ENCODE results near the gene SELENON. TPM values are rescaled to one million over a fixed set of nuclear protein-coding genes. Genes with fewer than 3 reads are reported as not detected.
A peak's percentile ranks its signal among the peaks of the same experiment; 100 is the strongest.

Gene SELENON
- total and polyA plus RNA-seq, 5 experiments from 2014 or later: 2.6 to 20.4 (median 7.0) TPM

DNA sequence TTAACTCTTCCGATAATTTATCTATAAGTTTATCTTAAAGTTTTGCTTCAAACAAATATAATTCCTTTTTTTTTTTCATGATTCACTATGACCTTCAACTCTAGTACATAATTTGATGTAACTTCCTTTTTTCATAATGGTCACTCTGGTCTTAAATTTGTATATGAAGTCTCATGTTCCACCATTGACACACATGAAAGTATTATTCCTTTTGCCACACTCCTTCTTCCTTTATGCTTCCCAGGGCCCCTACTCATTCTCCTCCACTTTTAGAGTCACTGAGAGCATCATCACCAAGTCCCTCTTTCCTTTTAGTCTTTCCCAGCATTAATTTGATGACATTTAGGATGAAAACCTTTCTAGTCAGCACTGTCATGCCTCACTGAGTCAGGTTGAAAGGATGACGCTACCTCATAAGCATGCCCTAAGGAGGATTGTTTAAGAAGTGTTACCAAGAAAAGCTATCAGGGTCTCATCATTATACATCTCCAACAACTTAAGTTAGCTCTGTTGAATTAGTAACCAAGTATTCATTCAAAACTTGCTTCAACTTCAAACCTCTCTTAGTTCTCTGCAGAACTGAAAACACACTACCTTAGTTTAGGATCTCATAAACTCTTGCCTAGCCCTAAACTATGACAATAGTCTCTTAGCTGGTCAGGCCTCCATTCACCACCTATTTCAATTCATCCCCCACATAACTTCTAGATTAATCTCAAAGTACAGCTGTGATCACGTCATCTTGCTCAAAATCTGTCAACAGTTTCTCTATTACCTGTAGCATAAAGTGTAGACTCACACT is 44.7 kb downstream of the SELENON start:
- Mint-ChIP-seq H3K4me1 (no peaks in the 10 kb centered on the region), H3K27me3 (peaks cover 0 to 2% (median 0%) of the 10 kb centered on the region in 5 donors), H3K4me3 (no peak overlapping the region), H3K27ac (no peak overlapping the region), H3K36me3 (peaks cover 0 to 7% (median 3%) of the 10 kb centered on the region in 3 donors), H3K9me3 (peaks cover 0 to 9% (median 4%) of the 10 kb centered on the region in 9 donors)
- POLR2A ChIA-PET: interaction anchor here (0.6 kb wide), 1 partner anchor 23 kb away, joined by 3 read pairs; no protein-coding TSS in a partner anchor
- ATAC-seq (no peak), DNase-seq (no peak)

GRCh38 chr1:25845664-25846063 is 45.7 kb downstream of the SELENON start:
- Mint-ChIP-seq H3K4me1 (no peaks in the 10 kb centered on the region), H3K27me3 (peaks cover 0 to 2% (median 0%) of the 10 kb centered on the region in 5 donors), H3K4me3 (no peak overlapping the region), H3K27ac (no peak overlapping the region), H3K9me3 (no peaks in the 10 kb centered on the region), H3K36me3 (no peaks in the 10 kb centered on the region)
- ATAC-seq (no peak), DNase-seq (no peak)
- POLR2A ChIA-PET: interaction anchor here (0.6 to 0.7 kb wide), 2 partner anchors 344 to 436 kb away, joined by 3 to 6 read pairs; no protein-coding TSS in a partner anchor

DNA sequence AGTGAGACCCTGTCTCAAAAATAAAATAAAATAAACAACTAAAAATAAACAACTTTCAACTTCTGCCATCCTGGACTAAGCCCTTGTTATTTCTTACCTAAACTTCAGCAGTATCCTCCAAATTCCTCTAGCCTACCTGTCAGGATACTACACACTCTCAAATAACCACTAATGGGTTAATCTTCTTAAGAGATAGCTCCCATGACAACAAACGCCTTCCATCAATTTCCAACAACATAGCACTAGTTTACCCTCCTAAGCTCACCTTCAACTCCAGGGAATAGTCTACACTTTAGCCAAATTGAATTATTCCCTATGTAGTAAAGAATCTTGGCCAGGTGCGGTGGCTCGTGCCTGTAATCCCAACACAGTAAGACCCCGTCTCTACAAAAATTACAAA is 47.9 kb downstream of the SELENON start:
- H3K27ac Mint-ChIP-seq: no peak overlapping the region
- ATAC-seq: no peak
- no peak for DNase-seq
- H3K9me3 Mint-ChIP-seq: peaks cover 0 to 2% (median 0%) of the 10 kb centered on the region in 9 donors
- no peak overlapping the region for H3K4me3 Mint-ChIP-seq
- peaks cover 0 to 2% (median 0%) of the 10 kb centered on the region in 5 donors for H3K27me3 Mint-ChIP-seq
- no peaks in the 10 kb centered on the region for H3K4me1 Mint-ChIP-seq
- POLR2A ChIA-PET: no interaction called here
- H3K36me3 Mint-ChIP-seq: no peaks in the 10 kb centered on the region

- Mint-ChIP-seq H3K4me1 (no peaks in the 10 kb centered on the region), H3K9me3 (peaks cover 0 to 2% (median 0%) of the 10 kb centered on the region in 9 donors), H3K36me3 (no peaks in the 10 kb centered on the region), H3K27ac (peak overlapping the region in 1 of 10 donors; percentile 41), H3K27me3 (peaks cover 0 to 2% (median 0%) of the 10 kb centered on the region in 5 donors), H3K4me3 (no peak overlapping the region)
- DNase-seq: no peak
- no peak for ATAC-seq
- POLR2A ChIA-PET: no interaction called here
Measured at GRCh38 chr1:25848531-25848930, 48.5 kb downstream of the SELENON start.

- H3K27me3 Mint-ChIP-seq: peaks cover 0 to 2% (median 0%) of the 10 kb centered on the region in 5 donors
- DNase-seq: no peak
- H3K36me3 Mint-ChIP-seq: no peaks in the 10 kb centered on the region
- ATAC-seq: no peak
- POLR2A ChIA-PET: no interaction called here
- no peak overlapping the region for H3K27ac Mint-ChIP-seq
- H3K4me3 Mint-ChIP-seq: no peak overlapping the region
- H3K9me3 Mint-ChIP-seq: peaks cover 0 to 2% (median 0%) of the 10 kb centered on the region in 9 donors
- H3K4me1 Mint-ChIP-seq: peaks cover 5 to 13% (median 10%) of the 10 kb centered on the region in 4 donors
Measured at GRCh38 chr1:25854554-25854953, 54.6 kb downstream of the SELENON start.

DNA sequence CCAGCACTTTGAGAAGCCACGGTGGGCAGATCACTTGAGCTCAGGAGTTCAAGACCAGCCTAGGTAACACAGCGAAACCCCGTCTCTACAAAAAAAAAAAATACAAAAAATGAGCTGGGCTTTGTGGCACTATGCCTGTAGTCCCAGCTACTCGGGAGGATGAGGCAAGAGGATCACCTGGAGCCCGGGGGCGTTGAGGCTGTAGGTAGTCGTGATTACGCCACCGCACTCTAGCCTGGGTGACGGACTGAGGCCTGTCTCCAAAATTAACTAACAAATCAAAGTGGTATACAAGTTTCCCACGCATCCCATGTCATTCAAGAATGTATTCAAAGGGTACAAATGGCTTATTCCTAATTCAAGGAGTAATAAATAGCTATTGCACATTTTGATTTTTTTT is 56.9 kb downstream of the SELENON start:
- POLR2A ChIA-PET: interaction anchor here (0.7 kb wide), 1 partner anchor 41 kb away, joined by 3 read pairs; no protein-coding TSS in a partner anchor
- DNase-seq: no peak
- H3K4me3 Mint-ChIP-seq: peak overlapping the region in 1 of 10 donors; percentile 18
- no peak for ATAC-seq
- no peak overlapping the region for H3K27ac Mint-ChIP-seq
- no peaks in the 10 kb centered on the region for H3K36me3 Mint-ChIP-seq
- peaks cover 7 to 26% (median 19%) of the 10 kb centered on the region in 4 donors for H3K4me1 Mint-ChIP-seq
- peaks cover 0 to 2% (median 0%) of the 10 kb centered on the region in 5 donors for H3K27me3 Mint-ChIP-seq
- no peaks in the 10 kb centered on the region for H3K9me3 Mint-ChIP-seq

DNA sequence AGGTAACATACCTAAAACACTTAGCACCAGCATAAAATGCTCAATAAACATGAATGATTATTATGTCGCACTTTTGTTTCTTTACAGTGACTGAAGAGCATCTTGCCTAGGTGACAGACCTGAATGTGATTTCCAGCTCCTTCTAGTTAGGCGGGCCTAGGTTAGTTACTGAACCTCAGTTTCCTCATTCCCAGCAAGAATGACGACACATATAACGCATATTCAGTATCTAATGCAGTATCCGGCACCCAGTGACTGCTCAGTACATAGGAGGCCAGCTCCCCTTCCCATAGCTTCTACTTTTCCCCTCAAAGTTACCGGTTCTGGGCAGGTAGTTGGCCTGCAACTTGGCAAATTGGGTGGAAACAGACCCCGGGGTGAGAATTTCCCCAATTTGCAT is 58.5 kb downstream of the SELENON start:
- Mint-ChIP-seq H3K9me3 (no peaks in the 10 kb centered on the region), H3K27ac (peak overlapping the region in 7 of 10 donors; percentile 8 to 84 (median 59)), H3K27me3 (peaks cover 0 to 2% (median 0%) of the 10 kb centered on the region in 5 donors), H3K4me1 (peaks cover 11 to 28% (median 20%) of the 10 kb centered on the region in 4 donors), H3K36me3 (peaks cover 0 to 9% (median 0%) of the 10 kb centered on the region in 3 donors), H3K4me3 (peak overlapping the region; percentile 80 to 96 (median 90))
- DNase-seq: no peak
- ATAC-seq: no peak
- POLR2A ChIA-PET: no interaction called here

GRCh38 chr1:25858906-25859789 is 59.2 kb downstream of the SELENON start, which contains the start of gene AUNIP:
Gene AUNIP (minus strand): TSS chr1:25859457. CDS start chr1:25859357, 100 bp downstream.
- Mint-ChIP-seq H3K27me3 (peaks cover 0 to 2% (median 0%) of the 10 kb centered on the region in 5 donors), H3K36me3 (peaks cover 0 to 9% (median under 1%) of the 10 kb centered on the region in 3 donors), H3K4me3 (peak within 1 kb of the TSS; percentile 87 to 96 (median 92)), H3K9me3 (no peaks in the 10 kb centered on the region), H3K27ac (peak within 1 kb of the TSS; percentile 84 to 96 (median 95)), H3K4me1 (peaks cover 11 to 28% (median 20%) of the 10 kb centered on the region in 4 donors)
- ATAC-seq (peak; percentile 98 to 99), DNase-seq (peak; percentile 80 to 93 (median 88))
- POLR2A ChIA-PET: interaction anchor here (0.5 to 2.0 kb wide), 3 partner anchors 16 to 143 kb away, joined by 3 to 11 read pairs (median 4); partner anchors contain the start of genes MTFR1L and PAQR7

DNA sequence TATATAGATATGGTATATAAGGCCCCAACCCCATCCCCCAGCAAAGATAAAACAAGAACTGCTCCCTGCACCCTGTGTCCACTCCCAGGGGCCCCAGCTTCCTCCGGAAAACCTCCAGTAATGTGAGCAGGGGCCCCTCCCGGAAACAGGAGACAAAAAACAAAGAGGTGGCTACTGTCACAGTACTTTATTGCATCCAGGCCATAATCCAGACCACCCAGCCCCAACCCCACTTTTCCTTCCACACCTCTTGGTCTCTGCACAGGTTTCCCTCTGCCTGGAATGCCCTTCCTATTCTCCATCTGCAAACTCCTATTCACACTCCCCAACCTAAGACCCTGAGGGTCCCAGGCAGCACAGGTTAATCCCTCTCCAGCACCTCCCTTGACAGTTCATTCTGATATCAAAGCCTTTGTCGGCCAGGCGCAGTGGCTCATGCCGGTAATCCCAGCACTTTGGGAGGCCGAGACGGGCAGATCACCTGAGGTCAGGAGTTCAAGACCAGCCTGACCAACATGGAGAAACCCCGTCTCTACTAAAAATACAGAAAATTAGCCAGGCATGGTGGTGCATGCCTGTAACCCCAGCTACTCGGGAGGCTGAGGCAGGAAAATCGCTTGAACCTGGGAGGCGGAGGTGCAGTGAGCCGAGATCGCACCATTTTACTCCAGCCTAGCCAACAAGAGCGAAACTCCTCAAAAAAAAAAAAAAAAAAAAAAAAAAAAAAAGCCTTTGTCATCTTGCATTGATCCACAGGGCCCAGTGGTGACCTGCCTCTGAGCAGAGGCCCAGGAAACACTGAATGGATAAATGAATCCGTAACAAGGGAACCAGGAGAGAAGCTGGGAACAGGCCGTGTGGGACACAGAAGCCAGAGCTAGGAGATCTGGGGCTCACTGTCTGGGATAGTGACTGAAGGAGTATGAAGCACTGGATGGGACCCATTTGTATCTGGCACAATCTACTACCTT is 61.6 kb downstream of the SELENON start:
- Mint-ChIP-seq H3K9me3 (no peaks in the 10 kb centered on the region), H3K4me1 (peaks cover 11 to 28% (median 21%) of the 10 kb centered on the region in 4 donors), H3K27ac (peak overlapping the region in 6 of 10 donors; percentile 1 to 69 (median 62)), H3K4me3 (peak overlapping the region in 5 of 10 donors; percentile 6 to 87 (median 54)), H3K36me3 (peaks cover 0 to 9% (median 3%) of the 10 kb centered on the region in 3 donors), H3K27me3 (no peaks in the 10 kb centered on the region)
- POLR2A ChIA-PET: interaction anchor here (0.6 to 2.8 kb wide), 6 partner anchors 14 to 905 kb away, joined by 3 to 11 read pairs (median 4); partner anchors contain the start of gene PAQR7
- no peak for DNase-seq
- no peak for ATAC-seq

DNA sequence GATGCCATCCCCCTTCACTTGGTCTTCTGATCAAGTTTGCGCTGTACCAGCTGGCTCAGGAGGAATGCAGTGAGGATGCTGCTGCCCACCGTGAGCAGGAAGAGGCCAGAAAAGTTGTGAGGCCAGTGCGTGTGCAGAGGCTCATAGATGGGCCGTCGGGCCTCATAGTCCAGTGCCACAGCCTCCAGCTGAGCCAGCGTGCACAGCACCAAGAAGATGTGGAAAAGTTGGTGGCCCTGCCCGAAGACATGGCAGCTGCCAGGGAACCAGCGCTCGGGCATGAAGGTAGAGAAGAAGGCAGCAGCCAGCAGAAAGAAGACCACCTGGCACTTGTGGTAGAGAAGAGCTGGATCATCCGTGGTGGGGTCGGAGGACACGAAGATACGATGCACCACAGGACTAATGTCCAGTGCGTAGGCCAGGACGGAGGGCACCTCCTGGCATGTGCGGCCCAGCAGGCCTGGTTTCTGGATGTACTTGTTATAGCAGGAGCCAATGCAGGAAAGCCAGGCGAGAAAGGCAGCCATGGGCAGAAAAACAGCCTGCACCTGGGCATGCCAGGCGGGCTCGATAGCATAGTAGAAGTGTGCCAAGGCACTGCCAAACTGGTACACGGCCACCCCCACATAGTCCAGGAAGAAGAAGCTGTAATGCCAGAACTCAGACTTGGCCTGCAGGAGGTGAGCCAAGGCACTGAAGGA is 62.9 kb downstream of the SELENON start:
- no peaks in the 10 kb centered on the region for H3K27me3 Mint-ChIP-seq
- ATAC-seq: no peak
- DNase-seq: no peak
- no peaks in the 10 kb centered on the region for H3K9me3 Mint-ChIP-seq
- H3K27ac Mint-ChIP-seq: peak overlapping the region in 4 of 10 donors; percentile 38 to 82 (median 53)
- H3K4me1 Mint-ChIP-seq: peaks cover 14 to 28% (median 21%) of the 10 kb centered on the region in 4 donors
- POLR2A ChIA-PET: interaction anchor here (2.8 kb wide), 1 partner anchor 12 kb away, joined by 9 read pairs; the partner anchor contains the start of gene PAQR7
- no peak overlapping the region for H3K4me3 Mint-ChIP-seq
- peaks cover 0 to 9% (median 3%) of the 10 kb centered on the region in 3 donors for H3K36me3 Mint-ChIP-seq
